GM18867 (cell line): ENCODE measurements around the gene IRF2BP2.
"Not testable (repeated sequence)": the region's sequence is repeated elsewhere in the genome, so short reads cannot be mapped to it uniquely, and the experiment has no call there.

ENCODE experiments used
- ATAC-seq: cut with Tn5 transposase; IDR thresholded peaks from one replicate; pipeline ENCODE4 v1.9.1; 2021; ENCODE audit warnings: mild to moderate bottlenecking, moderate library complexity; ENCODE audit not compliant: unreplicated experiment

Gene IRF2BP2

DNA sequence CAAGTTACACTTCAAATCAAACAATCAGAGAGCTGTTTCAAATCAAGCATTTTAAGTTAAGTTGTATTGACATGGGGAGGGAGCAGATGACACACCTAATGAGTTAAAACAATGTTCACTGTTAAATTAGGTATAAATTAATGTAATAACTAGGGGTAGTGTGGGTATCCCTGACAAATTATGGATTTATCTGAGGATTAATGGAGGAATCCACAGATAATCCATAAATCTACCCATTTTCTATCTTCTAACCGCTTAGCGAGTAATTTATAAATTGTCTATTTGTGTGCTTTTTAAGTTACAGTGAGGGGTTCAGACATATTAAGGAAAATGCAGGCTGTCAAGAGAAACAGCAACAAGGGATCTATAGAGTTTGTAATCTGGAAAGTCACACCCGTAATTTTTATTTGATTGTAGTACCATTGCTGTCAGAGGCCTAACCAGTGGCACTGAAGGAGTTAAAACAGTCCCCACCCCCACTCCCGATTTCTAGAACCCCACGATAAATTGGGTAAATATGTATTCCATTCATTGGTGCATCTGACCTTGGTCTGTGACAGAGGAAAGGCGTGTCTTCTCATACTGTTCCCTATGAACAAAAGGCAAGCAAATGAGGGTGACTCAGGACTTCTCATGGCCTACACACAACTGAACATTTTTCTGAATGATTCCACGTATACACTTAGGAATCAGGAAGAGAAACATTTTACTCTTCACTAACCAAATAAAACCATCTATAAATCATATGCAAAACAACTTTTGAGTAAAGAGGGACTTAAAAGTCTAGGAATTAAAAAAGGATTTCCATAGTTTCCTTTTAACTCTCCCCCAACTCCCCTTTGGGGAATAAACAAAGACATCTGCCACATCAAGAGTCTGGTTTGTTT, 7.4 kb downstream of the IRF2BP2 start:
- ATAC-seq = no peak

DNA sequence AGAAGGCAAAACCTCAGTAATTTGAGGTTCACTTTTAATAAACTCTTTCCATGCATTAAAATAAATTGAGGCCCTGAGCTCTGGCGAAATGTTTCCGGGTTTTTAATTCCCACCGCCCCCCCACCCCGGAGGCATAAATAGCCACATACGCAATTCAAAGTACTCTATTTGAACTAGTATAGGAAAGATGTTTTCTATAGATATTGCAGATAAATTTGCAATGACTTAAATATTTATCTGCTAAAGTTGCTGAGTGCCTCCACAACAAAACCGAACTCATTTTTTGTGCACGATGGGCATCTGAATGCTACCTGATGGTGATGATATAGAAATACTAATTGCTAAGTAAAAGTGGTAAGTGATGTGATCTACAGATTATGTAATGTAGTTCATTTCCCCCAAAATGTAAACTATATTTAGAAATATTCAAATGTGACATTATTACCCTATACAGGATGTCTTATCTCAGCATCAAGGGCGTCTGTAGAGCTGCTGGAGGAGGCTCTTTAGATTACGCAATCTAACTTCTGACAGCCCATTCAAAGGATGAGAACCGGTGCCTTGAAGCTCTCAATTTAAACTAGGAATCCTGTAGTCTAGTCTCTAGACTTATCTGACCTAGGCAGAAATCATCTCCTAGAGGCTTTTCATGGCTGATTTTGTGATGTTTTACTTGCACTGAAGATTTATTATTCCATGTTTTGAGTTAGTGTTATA, 8.5 kb downstream of the IRF2BP2 start:
- ATAC-seq = no peak

DNA sequence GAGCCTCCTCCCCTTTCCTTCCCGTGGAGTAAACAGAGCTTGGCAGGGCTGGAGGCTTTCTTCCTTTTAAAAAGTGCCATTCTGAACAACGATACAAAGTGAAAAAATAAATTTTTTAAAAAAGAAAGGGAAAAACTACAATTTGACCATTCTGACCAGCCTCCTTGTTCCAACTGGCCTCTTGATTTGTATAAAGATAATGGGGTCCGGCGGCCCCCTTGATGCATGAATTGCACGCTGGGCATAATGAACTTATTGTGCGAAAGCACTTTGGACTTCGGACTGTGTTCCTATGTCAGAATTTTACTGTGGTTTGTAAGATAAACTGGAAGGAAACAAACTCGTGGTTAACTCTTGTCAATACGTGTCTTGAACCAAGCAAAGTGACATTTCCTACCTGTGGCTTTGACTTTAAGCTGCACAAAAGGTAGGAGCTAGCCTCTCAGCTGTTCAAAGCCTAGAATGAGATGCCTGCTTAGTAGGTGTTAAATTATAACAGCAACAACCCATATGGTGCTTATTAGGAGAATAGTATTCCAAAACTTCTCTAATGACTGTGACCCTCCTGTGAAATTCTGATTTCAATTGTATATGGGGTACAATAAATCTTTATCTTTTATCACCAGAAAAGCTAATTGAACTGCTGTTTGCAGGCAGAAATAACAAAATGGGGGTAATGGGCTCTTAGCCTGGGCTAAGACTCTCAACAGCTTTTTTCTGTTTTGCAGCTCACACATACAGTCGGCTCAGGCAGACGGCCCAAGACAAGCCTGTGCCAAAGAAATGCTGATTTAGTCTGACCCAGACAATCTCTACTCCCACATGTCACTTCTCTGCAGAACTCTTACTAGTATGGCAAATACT, 9.3 kb downstream of the IRF2BP2 start:
- peak; percentile 20 for ATAC-seq

DNA sequence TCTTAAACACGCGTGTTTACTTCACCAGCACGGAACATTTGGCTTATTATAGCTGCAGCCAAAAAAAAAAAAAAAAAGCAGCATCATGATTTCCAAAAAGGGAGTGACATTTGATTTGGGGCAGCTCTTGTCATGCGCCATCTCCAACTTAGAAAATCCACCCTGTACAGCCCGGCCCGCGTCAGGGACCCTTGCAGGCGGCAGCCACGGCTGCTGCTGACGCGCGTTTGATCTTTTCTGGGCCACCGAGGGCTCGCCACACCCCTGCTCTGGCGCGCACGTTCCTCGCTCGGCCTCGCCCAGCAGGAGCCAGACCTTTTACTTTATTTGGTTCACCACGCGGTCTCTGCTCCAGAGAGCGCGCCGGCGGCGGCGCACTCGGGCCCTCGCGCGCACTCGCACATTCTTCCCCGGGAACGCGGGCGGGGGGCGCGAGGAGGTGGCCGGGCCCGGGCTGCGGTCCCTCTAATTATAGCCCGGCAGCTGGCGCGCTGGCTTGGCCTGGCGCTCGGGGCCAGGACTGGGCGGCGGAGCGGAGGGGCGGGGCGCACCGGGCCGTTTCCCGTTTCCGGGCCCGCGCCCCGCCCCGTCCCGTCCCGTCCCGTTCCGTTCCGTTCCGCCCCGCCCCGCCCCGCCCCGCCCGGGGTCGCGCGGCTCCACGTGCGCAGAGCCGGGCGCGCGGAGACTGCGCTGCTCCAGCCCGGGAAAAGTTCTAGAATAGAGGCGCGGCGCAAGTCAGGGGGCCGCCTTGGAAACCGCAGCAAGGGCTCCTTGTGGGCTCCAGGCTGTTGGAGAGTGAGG, 10.2 kb downstream of the IRF2BP2 start:
- ATAC-seq = peak; percentile 74

DNA sequence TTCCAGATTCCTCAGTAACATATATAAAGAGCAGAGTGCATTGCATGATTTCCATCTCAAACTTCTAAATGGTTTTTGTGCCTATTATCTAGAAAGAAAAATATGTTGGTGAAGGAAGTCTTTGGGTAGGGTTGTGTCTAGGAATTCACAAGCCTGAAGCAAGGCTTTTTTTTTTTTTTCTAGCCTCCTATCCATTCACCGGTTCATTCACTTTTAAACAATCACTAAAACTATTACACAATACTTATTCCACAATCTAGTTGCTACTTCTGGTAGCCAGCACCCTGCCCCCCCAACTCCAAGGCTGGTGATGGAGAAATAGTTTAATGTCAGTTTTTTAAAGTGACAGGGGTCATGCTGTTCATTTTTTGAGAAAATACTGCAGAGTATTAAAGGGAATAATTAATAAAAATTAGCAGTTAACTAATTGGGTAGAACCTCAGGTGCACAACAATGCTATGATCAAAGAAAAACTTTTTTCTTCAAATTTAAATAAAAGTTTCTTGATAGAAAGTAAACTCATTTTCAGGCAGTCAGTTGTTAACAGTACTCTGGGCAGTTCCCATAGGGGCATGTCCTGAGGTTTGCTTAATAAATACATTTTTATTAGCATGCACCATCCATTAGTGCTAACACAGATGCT, 10.9 kb downstream of the IRF2BP2 start:
- no peak for ATAC-seq

DNA sequence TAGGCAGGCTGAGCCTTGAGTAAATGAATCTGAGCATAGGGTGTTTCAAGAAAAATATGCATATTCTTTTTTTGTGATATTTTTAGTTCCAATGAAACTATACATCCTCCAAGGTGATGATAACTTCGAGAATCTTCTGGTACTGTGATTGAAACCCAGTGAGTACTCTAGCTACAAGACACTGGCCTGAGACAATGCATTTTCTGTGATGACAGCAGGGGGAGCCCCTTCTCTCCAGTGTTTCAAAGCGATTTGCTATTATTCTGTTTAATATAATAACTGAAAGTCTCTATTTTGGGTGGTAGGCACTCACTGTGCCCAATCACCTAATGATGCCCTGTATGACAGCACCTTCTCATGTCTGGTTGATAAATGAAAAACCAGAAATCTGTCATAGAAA, 12.1 kb downstream of the IRF2BP2 start:
- ATAC-seq = no peak

DNA sequence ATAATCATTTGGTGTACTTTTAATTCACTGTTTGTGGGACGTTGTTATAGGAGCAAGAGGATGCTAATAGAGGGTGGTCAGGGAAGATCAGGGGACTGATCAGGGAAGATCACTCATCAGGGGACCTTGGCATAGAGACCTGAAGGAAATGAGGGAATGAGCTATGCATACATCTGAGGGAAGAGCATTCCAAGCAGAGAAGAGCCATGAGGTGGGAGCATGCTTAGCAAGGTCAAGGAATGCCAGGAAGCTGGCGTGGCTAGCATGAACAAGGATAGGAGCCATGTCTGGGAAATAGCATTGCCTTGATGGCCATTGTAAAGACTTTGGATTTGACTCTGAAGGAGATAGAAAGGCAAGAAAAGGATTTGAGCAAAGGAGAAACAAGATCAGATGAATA, 14.1 kb downstream of the IRF2BP2 start:
- ATAC-seq = no peak

DNA sequence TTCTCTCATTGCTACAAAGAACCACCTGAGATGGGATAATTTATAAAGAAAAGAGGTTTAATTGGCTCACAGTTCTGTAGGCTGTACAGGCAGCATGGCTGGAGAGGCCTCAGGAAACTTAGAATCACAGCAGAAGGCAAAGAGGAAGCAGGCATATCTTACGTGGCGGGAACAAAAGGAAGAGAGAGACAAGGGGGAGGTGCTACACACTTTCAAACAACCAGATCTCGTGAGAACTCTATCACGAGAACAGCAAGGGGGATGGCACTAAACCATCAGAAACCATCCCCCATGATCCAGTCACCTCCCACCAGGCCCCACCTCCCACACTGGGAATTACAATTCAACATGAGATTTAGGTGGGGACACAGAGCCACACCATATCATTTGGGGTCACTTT, 15.4 kb downstream of the IRF2BP2 start:
- not testable (repeated sequence) for ATAC-seq

DNA sequence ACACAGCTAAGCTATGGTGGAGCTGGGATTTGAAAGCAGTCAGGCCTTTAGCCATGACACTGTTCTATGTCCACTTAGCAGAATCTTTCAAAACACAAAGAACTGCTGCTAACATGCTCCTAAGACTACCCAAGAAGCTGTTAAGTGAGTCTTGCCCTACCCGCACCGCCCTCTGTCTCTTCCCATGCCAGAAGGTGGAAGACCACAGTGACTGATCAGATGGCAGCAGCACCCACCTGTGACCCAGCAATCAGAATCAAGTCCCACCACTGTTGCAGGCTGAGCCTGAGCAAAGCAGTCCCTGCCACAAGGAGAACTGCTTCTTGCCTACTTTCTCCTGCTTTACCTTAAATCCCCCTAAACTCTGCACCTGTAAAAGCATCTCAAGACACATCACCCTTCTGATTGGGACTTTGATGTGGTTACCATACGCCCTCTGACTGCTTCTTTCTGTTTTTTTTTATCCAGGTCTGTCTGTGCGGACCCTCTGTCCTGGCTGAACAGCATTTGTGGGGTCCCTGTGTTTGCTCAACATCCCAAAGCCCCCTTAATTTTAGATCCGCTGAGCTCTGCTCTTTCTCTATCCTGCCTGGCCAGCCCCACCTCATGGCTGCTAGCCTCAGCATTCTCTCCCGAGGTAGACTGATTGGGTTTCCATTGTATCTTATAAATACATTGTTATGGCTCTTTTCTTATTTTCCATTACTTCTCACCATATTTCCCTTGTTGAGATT, 16.0 kb downstream of the IRF2BP2 start:
- no peak for ATAC-seq

DNA sequence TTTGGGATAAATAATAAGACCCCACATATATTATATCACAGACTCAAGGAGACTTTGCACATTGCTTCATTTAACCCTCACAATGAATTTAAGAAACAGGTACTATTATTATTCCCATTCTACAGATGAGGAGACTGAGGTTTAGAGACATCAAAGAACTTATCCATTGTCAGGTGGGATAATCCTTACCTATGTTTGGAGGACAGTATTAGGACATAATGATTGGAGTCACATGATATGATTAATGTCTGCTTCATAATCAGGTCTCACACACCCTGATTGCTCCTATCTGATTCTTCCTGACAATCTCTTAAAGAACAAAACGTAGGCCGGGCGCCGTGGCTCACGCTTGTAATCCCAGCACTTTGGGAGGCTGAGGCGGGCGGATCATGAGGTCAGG, 16.9 kb downstream of the IRF2BP2 start:
- ATAC-seq = no peak

DNA sequence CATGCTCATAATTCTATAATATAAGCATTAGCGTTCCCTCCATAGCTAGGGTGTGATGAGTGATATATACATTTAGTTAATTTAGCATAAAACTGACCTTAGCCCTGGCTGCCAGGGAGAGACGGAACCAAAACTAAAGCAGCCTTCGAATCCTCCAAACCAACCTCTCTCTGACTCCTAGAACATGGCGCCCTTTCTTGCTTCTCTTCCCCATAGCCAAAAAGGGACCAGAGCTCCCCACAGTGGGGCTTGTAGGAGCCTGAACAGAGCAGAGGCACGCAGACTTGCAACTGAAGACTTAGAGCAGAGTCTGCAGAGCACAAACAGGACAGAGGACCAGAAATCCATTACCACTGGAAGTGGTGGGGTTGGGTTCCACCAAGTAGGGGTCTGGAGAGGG, 17.7 kb downstream of the IRF2BP2 start:
- no peak for ATAC-seq

DNA sequence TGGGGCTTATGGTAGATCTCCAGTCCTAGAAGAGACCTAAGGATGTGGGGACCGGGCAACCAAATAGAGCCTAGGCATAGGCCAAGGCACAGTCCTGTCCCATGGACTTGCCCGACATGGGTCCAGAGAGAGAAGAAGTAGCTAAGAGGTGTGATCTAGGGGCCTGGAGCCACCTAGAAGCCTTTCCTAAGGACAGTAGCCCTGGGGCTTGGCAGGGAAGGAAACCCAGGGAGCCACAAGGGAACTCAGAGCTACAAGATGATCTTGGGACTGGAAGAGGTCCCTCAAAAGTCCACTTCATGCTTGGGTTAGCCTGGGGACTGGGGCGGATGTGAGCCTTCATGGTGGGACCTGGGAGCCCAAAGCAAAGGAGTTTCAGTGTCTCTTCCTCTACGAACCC, 18.8 kb downstream of the IRF2BP2 start:
- no peak for ATAC-seq

DNA sequence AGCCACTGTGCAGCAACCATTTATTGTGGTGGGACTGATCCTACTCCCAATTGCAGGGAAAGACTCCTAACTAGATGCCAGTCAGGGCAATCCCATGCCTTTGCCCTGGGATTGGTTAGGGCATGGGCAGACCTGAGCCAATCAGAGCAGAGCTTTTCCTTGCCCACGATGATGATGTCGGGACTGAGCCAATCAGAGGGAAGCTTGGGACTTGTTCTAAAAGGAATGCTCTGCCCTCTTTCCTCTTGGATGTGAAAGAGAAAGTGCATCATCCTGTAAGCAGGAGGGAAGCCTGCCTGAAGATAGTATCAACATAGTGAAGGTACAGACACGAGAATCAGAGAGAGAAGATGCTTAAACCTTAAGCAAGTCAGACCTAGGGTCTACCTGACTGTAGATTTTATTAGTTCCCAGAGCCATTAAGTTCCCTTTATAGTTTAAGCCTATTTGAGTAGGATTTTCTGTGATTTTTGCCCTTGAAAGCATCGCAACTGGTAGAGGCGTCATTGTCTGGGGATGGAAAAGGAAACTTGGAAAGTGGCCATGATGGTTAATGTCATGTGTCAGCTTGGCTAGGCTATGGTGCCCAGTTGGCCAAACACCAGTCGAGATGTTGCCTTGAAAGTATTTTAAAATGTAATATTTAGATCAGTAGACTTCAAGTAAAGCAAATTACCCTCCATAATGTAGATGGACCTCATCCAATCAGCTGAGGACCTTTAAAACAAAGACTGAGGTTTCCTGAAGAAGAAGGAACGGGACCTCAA, 19.9 kb downstream of the IRF2BP2 start:
- ATAC-seq = no peak

DNA sequence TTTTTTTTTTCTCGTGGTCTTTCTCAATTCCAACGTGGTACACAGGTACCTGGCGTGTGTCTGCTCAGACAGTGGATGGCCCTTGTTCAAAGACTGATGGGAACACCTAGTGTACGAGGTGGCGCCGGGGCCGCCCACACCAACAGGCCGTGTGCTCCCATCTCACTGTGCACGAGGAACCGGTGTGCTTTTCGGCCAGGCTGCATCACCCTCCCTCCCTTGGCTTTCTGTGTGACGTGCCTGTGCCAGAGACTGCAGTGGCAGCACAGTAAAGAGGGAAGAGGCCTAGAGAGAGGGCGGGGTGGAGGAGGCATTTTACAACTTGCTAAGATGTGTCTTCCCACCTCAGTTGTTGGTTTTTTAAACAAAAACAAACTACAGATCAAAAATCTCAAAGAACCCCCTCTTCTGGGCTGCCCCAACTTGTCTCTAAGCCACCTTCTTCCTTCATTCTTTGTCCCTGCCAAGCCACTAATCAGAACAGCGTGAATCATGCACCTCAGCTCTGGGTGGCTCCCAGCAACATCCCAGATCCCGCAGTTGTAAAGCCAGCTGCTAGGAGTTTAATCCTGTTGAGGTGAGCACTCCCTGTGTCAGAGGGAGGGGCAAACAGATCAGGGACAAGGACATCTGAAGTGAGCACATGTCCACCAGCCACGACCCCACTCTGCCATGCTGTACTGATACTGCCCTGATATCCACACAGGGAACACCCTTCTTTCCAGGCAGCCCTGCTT, 20.7 kb downstream of the IRF2BP2 start:
- ATAC-seq = no peak

DNA sequence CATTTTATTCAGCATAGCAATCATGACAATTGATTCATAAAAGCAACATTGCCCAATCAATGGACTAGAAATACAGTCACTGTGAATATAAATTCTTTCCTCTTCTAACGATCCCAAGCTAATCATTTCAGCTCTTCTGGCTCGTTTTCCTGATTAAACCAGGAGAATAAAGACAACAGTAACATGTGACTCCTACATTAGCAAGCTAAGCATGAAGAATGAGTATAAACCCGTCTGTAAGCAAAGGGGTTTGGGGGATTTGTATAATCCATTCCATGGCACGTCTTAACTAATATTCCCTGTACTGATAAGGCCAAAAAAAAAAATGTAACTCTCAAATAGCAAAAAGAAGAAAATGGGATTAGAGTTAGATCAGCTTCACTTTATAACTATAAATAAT, 21.6 kb downstream of the IRF2BP2 start:
- no peak for ATAC-seq

DNA sequence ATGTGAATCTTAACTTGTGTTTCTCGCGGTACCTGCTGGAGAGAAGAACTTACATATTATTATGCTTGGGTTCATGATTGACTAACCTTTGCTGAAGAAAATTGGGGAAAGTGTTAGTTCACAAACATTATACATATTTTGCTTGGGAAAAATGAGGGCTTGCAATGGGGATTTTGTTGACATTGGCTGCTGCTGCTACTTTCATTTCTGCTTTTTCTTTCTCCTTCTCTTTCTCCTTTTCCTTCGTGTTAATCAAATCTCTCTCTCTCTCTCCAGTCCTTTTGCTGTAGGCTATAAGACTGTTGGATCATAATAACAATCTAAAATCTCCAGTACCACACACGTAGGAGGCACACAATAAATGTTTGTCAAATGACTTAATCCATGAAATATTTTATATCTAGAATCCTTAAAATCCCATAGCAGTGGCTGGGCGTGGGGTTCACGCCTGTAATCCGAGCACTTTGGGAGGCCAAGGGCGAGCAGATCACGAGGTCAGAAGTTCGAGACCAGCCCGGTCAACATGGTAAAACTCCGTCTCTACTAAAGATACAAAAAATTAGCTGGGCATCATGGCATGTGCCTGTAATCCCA, 23.0 kb downstream of the IRF2BP2 start:
- ATAC-seq = no peak

DNA sequence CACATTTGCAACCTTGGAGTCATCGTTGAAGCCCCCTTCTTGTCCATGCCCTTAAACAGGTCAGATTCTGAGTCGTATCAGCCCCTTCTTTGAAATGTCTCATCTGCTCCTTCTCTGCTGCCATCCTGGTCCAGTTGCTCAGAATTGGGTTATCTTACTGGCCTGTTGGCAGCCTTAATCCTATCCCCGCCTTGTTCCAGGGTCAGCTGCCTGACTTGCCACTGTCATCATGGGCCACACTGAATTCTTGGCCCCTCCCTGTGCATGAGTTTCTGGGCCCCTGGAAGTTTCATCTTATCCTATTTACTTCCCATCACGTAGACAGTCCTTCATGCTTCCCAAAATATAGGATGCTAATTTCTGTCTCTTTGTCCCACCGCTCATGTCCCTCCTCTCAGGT, 23.7 kb downstream of the IRF2BP2 start:
- no peak for ATAC-seq
